B cell (primary cell): ENCODE results near the gene RPS14. TPM values are rescaled to one million over a fixed set of nuclear protein-coding genes. Genes with fewer than 3 reads are reported as not detected.

Experiments used
- ATAC-seq: fragments of 200-7000 bp; cut with Tn5 transposase; one replicate; pipeline ENCODE4 v1.10.0; 2021; ENCODE audit warnings: low read depth, mild to moderate bottlenecking, moderate number of reproducible peaks, moderate library complexity
- CTCF ChIA-PET: fragments of 350-600 bp; sonication (Branson Sonifier 250); formaldehyde crosslinking; loops from one replicate; lab custom pipeline; 2021; ENCODE audit warnings: antibody characterized with exemption, inconsistent platforms; lab: Charles Lee
- POLR2A ChIA-PET: fragments of 350-600 bp; sonication (Branson Sonifier 250); formaldehyde crosslinking; loops from one replicate; lab custom pipeline; 2021; ENCODE audit warnings: antibody characterized with exemption; lab: Charles Lee
- DNase-seq: peaks from one replicate; pipeline ENCODE4 v3.0.0; 2013
- H2AFZ ChIP-seq: 2 replicates; pipeline ENCODE4 v1.6.1; 2012; ENCODE audit warnings: mild to moderate bottlenecking, low read depth, low read length; ENCODE audit not compliant: insufficient read depth, poor library complexity, severe bottlenecking
- H3K27ac ChIP-seq, 2 donors: 1 replicate in 1 of 2; 2 replicates in 1 of 2; pipeline ENCODE4 v1.5.1; 2012 to 2013; ENCODE audit warnings: low read length in 2 of 2, mild to moderate bottlenecking in 2 of 2, moderate library complexity in 1 of 2
- H3K27me3 ChIP-seq, 4 experiments: fragments of 200-600 bp in 1 of 4; sonication (generic) in 1 of 4; replicated peaks in 1 of 4; 1 replicate in 2 of 4; 2 replicates in 2 of 4; pipeline versions ENCODE4 v1.6.1 to v1.7.0; 2013 to 2016; ENCODE audit warnings: low read length in 3 of 4, mild to moderate bottlenecking in 2 of 4, mixed read lengths in 1 of 4, moderate library complexity in 1 of 4; ENCODE audit not compliant: insufficient read depth in 4 of 4, control insufficient read depth in 3 of 4; ENCODE audit errors: control extremely low read depth in 1 of 4
- H3K36me3 ChIP-seq, 2 experiments: replicated peaks in 1 of 2; 1 replicate in 1 of 2; 2 replicates in 1 of 2; pipeline versions ENCODE4 v1.6.1 to v1.7.1; 2013; ENCODE audit warnings: low read length in 1 of 2; ENCODE audit not compliant: insufficient read depth in 2 of 2, control insufficient read depth in 1 of 2; ENCODE audit errors: control extremely low read depth in 1 of 2, extremely low read depth in 1 of 2
- H3K4me1 ChIP-seq, 2 donors: fragments of 200-600 bp in 1 of 2; sonication (generic) in 1 of 2; 1 replicate in 1 of 2; 2 replicates in 1 of 2; pipeline versions ENCODE4 v1.5.1 to v1.6.1; 2013 to 2017; ENCODE audit warnings: low read length in 2 of 2; ENCODE audit not compliant: control insufficient read depth in 2 of 2, insufficient read depth in 2 of 2
- H3K4me2 ChIP-seq: replicated peaks from 2 replicates; pipeline ENCODE3; 2012; ENCODE audit warnings: mild to moderate bottlenecking, low read depth, low read length; ENCODE audit not compliant: poor library complexity, severe bottlenecking
- H3K4me3 ChIP-seq, 5 experiments: fragments of 200-600 bp in 1 of 5; sonication (generic) in 1 of 5; 1 replicate in 3 of 5; 2 replicates in 2 of 5; pipeline versions ENCODE4 v1.5.1 to v1.7.0; 2011 to 2016; ENCODE audit warnings: low read length in 4 of 5, mild to moderate bottlenecking in 4 of 5, low read depth in 2 of 5, control low read depth in 1 of 5, moderate library complexity in 1 of 5; ENCODE audit not compliant: insufficient read depth in 1 of 5; ENCODE audit errors: control extremely low read depth in 1 of 5, extremely low read depth in 1 of 5
- H3K79me2 ChIP-seq: fragments of 200-600 bp; sonication (generic); one replicate; pipeline ENCODE4 v1.6.0; 2016; ENCODE audit warnings: low read length; ENCODE audit not compliant: control insufficient read depth, insufficient read depth
- H3K9ac ChIP-seq: fragments of 200-600 bp; sonication (generic); 2 replicates; pipeline ENCODE4 v1.6.1; 2017; ENCODE audit warnings: mild to moderate bottlenecking, low read length, moderate library complexity
- H3K9me3 ChIP-seq, 3 donors: one replicate each; pipeline versions ENCODE4 v1.6.1 to v1.7.1; 2013; ENCODE audit warnings: low read length in 2 of 3; ENCODE audit not compliant: control insufficient read depth in 2 of 3, insufficient read depth in 1 of 3; ENCODE audit errors: control extremely low read depth in 1 of 3
- H4K20me1 ChIP-seq: 2 replicates; pipeline ENCODE4 v1.6.0; 2012; ENCODE audit warnings: mild to moderate bottlenecking, low read length; ENCODE audit not compliant: insufficient read depth, control insufficient read depth, poor library complexity, severe bottlenecking
- H3K27ac Mint-ChIP-seq: one replicate; pipeline ENCODE4 v1.8.0; 2021; ENCODE audit warnings: mixed read lengths
- H3K27me3 Mint-ChIP-seq: one replicate; pipeline ENCODE4 v1.8.0; 2021; ENCODE audit warnings: mixed read lengths
- H3K4me1 Mint-ChIP-seq: one replicate; pipeline ENCODE4 v1.8.0; 2021; ENCODE audit warnings: mixed read lengths
- H3K4me3 Mint-ChIP-seq: one replicate; pipeline ENCODE4 v1.8.0; 2021; ENCODE audit warnings: mixed read lengths
- H3K9me3 Mint-ChIP-seq: one replicate; pipeline ENCODE4 v1.8.0; 2022; ENCODE audit warnings: mixed read lengths; ENCODE audit not compliant: insufficient read depth
- CTCF ChIP-seq: fragments of 200-600 bp; IDR thresholded peaks from one replicate; pipeline ENCODE4 v1.8.0; 2022; ENCODE audit warnings: antibody characterized with exemption, mild to moderate bottlenecking
- EZH2 ChIP-seq: IDR thresholded peaks from 2 replicates; pipeline ENCODE4 v1.6.1; 2012; ENCODE audit warnings: borderline replicate concordance, low read depth, mild to moderate bottlenecking, moderate library complexity, low read length; ENCODE audit not compliant: insufficient read depth, poor library complexity, severe bottlenecking
- WGBS: methylation state at CpG from one replicate; pipeline ENCODE4 v1.1.5; 2013; ENCODE audit warnings: missing lambda C conversion rate; ENCODE audit not compliant: insufficient coverage; 5-methylcytosine and 5-hydroxymethylcytosine counted together
- intact Hi-C: fragments of 100-400 bp; cut with micrococcal nuclease; formaldehyde crosslinking; loops from one replicate; pipeline ENCODE4 v1.10.0; 2022
- polyA plus RNA-seq: library from polyadenylated mRNA; depleted of rRNA; stranded (reverse); fragments of >200 nt; gene quantifications from 2 replicates; pipeline ENCODE4 v1.2.3, GENCODE V29; 2012
- total RNA-seq, 2 donors: library from RNA; stranded (reverse); fragments of 120-200 nt in 1 of 2; gene quantifications; 1 replicate in 1 of 2; 2 replicates in 1 of 2; pipeline versions ENCODE4 v1.2.3 to v1.2.4, GENCODE V29; 2013 to 2022

RPS14 gene
- total and polyA plus RNA-seq, 2 donors (not counting 1 experiment from before 2014, with no cell fraction given) = 3,740 to 6,881 TPM

DNA sequence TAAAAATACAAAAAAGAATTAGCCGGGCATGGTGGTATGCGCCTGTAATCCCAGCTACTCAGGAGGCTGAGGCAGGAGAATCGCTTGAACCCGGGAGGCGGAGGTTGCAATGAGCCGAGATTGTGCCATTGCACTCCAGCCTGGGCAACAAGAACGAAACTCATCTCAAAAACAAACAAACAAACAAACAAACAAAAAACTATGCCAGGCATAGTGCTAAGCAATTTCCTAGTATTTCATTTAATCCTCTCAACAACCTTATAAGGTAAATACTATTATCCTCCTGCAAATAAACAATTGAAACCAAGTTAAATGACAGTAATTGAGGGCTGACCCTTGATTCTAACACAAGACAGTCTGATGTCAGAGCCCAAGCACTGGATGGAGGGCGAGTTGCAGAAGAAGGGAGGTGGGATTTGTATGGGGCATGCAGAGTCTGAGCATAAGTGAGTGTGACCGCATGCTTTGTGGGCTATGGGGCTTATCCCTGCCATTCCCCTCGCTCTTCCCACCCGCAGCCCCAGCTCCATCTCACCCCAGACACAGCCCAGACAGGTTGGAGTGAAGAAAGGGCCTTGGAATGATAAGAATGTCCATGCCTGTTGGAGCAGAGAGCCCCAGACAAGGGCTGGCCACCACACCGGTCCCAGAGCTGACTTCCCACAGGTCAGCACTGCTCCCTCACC lies 24.3 kb upstream of the RPS14 start:
- H3K4me2 ChIP-seq = no peak overlapping the region
- no peaks in the 10 kb centered on the region for H3K79me2 ChIP-seq
- no peak for TF ChIP-seq EZH2
- no peak for TF ChIP-seq CTCF
- WGBS = 100% methylated on average over 1 of the region's 12 CpGs
- H3K36me3 ChIP-seq = no peaks in the 10 kb centered on the region
- Mint-ChIP-seq H3K9me3 (no peaks in the 10 kb centered on the region), H3K27ac (no peak overlapping the region), H3K4me3 (no peak overlapping the region), H3K27me3 (no peaks in the 10 kb centered on the region), H3K4me1 (peaks cover 11% of the 10 kb centered on the region)
- H4K20me1 ChIP-seq = no peaks in the 10 kb centered on the region
- ChIA-PET POLR2A (no interaction called here), CTCF (no interaction called here)
- H3K27ac ChIP-seq = no peak overlapping the region
- no peak overlapping the region for H2AFZ ChIP-seq
- H3K4me3 ChIP-seq = no peak overlapping the region
- H3K9me3 ChIP-seq = no peaks in the 10 kb centered on the region
- intact Hi-C loops = no loop called here
- H3K4me1 ChIP-seq = peaks cover 0 to 10% of the 10 kb centered on the region in 2 donors
- ATAC-seq (no peak), DNase-seq (no peak)
- H3K27me3 ChIP-seq = no peaks in the 10 kb centered on the region
- H3K9ac ChIP-seq = no peak overlapping the region

GRCh38 chr5:150469718-150470469 lies 20.4 kb upstream of the RPS14 start:
- H3K4me1 Mint-ChIP-seq = no peaks in the 10 kb centered on the region
- ATAC-seq (no peak), DNase-seq (no peak)
- H3K4me2 ChIP-seq = no peak overlapping the region
- no peak overlapping the region for H2AFZ ChIP-seq
- no peaks in the 10 kb centered on the region for H3K9me3 Mint-ChIP-seq
- ChIA-PET POLR2A (interaction anchor here (0.6 kb wide), 1 partner anchor 10 kb away, joined by 12 read pairs; no protein-coding TSS in a partner anchor), CTCF (no interaction called here)
- H3K27me3 ChIP-seq = no peaks in the 10 kb centered on the region
- intact Hi-C loops = no loop called here
- no peaks in the 10 kb centered on the region for H3K27me3 Mint-ChIP-seq
- TF ChIP-seq EZH2 (no peak), CTCF (no peak)
- H4K20me1 ChIP-seq = no peaks in the 10 kb centered on the region
- no peaks in the 10 kb centered on the region for H3K36me3 ChIP-seq
- H3K9ac ChIP-seq = no peak overlapping the region
- no peak overlapping the region for H3K27ac ChIP-seq
- H3K27ac Mint-ChIP-seq = no peak overlapping the region
- H3K4me3 Mint-ChIP-seq = no peak overlapping the region
- no peaks in the 10 kb centered on the region for H3K9me3 ChIP-seq
- WGBS = no CpG with 5 or more reads among the region's 6 CpGs
- no peaks in the 10 kb centered on the region for H3K4me1 ChIP-seq
- H3K79me2 ChIP-seq = no peaks in the 10 kb centered on the region
- no peak overlapping the region for H3K4me3 ChIP-seq
